Aorta (tissue), 5 donors: Measurements from ENCODE around the gene DNAJC8. TPM values are rescaled to one million over a fixed set of nuclear protein-coding genes. Genes with fewer than 3 reads are reported as not detected.

ENCODE experiments used
- ATAC-seq: fragments of 200-7000 bp; cut with Tn5 transposase; one replicate; pipeline ENCODE4 v1.9.1; 2022; ENCODE audit warnings: moderate library complexity; ENCODE audit not compliant: low FRiP score
- DNase-seq, 2 donors: peaks; one replicate each; pipeline ENCODE4 v3.0.0-alpha.2; 2020
- H3K27ac ChIP-seq, 2 donors: one replicate each; pipeline ENCODE4 v1.5.1; 2013; ENCODE audit warnings: low read length in 2 of 2, mild to moderate bottlenecking in 2 of 2, moderate library complexity in 2 of 2, control low read depth in 1 of 2, inconsistent platforms in 1 of 2, low read depth in 1 of 2
- H3K27me3 ChIP-seq, 2 donors: one replicate each; pipeline ENCODE4 v1.6.1; 2013; ENCODE audit warnings: control low read depth in 1 of 2, low read length in 1 of 2, mild to moderate bottlenecking in 1 of 2, moderate library complexity in 1 of 2; ENCODE audit not compliant: insufficient read depth in 2 of 2, control insufficient read depth in 1 of 2
- H3K36me3 ChIP-seq, 2 donors: one replicate each; pipeline ENCODE4 v1.6.1; 2013; ENCODE audit warnings: control low read depth in 1 of 2, low read length in 1 of 2, mild to moderate bottlenecking in 1 of 2; ENCODE audit not compliant: insufficient read depth in 2 of 2, control insufficient read depth in 1 of 2
- H3K4me1 ChIP-seq, 2 donors: one replicate each; pipeline ENCODE4 v1.6.1; 2013; ENCODE audit warnings: low read length in 2 of 2, control low read depth in 1 of 2, mild to moderate bottlenecking in 1 of 2, moderate library complexity in 1 of 2; ENCODE audit not compliant: insufficient read depth in 2 of 2, control insufficient read depth in 1 of 2
- H3K4me3 ChIP-seq, 2 donors: one replicate each; pipeline ENCODE4 v1.5.1; 2013; ENCODE audit warnings: low read length in 2 of 2, control low read depth in 1 of 2, mild to moderate bottlenecking in 1 of 2
- H3K9me3 ChIP-seq: one replicate; pipeline ENCODE4 v1.6.1; 2013; ENCODE audit warnings: mild to moderate bottlenecking, low read length; ENCODE audit not compliant: control insufficient read depth
- WGBS, 2 donors: extraction: QIAGEN DNeasy Blood & Tissue Kit; methylation state at CpG; one replicate each; pipeline ENCODE4 v1.1.7; 2013; 5-methylcytosine and 5-hydroxymethylcytosine counted together
- intact Hi-C, 2 donors: fragments of 100-400 bp; cut with DNase I; formaldehyde crosslinking; loops; one replicate each; pipeline versions ENCODE4 v1.14.2 to v1.15.0; 2022
- polyA plus RNA-seq, 2 donors: library from polyadenylated mRNA; stranded (reverse); fragments of 200-250 nt; gene quantifications; one replicate each; pipeline ENCODE4 v1.2.3, GENCODE V29; 2013
- total RNA-seq, 2 donors: library from RNA; stranded (reverse); fragmentation: NEBNext Ultra II Directional; extraction: Animal tissue kit (Norgen Biotek cat#: 25700); gene quantifications; one replicate each; pipeline ENCODE4 v1.2.1, GENCODE V29; 2021
- donor health status: healthy with polysubstance abuse.
- donor health status: Bipolar disorder and iron deficiency.
- donor health status: DM: no; HTN: no; CAD: no.
- donor health status: DM: no; HTN: no; CAD: no.
- donor health status: DM: yes; HTN: yes; CAD: no.

The DNAJC8 gene
- total and polyA plus RNA-seq, 4 donors, result 66.4 to 111 (median 73.8) TPM

DNA sequence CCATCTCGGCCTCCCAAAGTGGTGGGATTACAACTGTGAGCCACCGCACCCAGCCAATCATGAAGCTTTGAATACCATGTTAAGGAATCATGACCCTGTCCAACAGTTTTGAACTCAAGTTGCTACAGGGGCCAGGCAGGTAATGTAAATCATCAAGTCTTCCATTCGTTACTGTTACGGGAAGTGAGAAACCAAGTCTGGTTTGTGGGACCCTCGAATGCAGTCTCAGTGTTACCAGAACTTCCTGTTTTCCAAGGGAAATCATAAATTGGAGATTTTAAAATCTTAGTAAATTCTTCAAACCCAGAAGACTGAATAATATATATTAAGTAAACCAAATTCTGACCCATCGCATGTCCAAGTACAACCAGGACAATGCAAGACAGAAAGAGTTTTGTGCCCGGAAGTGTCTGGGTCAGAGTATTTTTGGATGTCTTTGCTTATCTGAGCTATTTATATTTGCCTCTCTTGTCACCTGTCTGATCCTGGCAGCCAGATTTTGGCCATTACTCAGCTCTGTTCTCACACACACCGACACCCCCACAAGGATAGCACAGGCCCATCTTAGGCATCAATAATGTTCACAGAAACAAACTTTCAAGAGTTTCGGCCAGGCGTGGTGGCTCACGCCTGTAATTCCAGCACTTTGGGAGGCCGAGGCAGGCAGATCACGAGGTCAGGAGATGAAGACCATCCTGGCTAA, 11.9 kb upstream of the DNAJC8 start:
- Histone ChIP-seq H3K4me1 (no peaks in the 10 kb centered on the region), H3K36me3 (no peaks in the 10 kb centered on the region), H3K4me3 (no peak overlapping the region), H3K9me3 (no peaks in the 10 kb centered on the region), H3K27ac (no peak overlapping the region), H3K27me3 (no peaks in the 10 kb centered on the region)
- 83 to 86% methylated on average over 13 of the region's 13 CpGs for WGBS, 2 donors
- DNase-seq (no peak), ATAC-seq (no peak)
- intact Hi-C loops, result no loop called here

DNA sequence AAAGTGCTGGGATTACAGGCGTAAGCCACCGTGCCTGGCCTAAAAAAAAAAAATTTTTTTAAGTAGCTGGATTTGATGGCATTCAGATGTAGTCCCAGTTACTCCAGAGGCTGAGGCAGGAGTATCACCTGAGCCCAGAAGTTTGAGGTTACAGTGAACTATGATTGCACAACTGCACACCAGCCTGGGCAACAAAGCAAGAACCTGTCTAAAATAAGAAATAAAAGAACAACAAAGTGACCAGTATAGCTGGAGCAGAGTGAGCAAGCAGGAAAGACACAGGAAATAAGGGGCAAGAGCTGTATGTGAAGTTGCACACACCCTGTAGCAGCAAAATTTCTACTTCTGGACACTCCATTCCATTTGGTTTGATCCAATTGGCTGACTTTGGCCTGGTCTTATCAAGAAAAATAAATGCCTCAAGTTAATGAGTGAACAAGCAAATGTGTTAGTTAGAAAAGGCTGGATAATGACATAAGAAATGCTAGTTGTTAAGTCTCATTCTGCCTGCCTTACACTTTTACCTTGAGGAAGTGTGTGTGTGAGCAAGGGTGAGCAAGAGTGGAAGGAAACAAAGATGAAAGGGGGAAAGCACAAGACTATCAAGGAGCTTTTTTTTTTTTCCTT, 11.0 kb upstream of the DNAJC8 start:
- ATAC-seq, result no peak

DNA sequence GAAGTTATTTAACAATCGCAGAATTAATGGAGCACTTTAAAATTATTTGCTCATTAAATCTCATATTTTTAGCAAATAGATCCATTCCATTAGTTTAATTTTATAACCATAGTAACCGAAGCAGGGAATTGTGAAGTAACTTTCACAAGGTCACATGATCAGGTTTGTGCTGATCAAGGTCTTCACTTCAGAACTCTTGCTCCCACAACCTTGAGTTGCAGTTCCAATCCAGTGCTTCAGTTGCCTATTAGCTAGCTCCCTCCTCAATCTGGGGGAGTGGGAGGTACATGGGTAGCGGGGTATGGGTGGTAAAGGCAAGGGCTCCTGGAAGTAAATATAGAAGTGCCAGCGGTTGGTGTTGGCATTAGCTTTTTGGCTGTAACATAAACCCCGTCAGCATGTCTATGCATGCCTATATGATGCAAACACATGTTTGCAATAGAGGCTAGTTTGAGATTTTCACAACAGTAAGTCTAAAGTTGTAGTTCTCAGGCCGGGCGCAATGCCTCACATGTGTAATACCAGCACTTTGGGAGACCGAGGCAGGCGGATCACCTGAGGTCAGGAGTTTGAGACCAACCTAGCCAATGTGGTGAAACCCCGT, 8.9 kb upstream of the DNAJC8 start:
- ATAC-seq (no peak), DNase-seq (no peak)
- no peak overlapping the region for H3K27ac ChIP-seq
- no peaks in the 10 kb centered on the region for H3K9me3 ChIP-seq
- H3K4me3 ChIP-seq, result no peak overlapping the region
- WGBS, 2 donors, result 92 to 93% methylated on average over 10 of the region's 10 CpGs
- intact Hi-C loops, result no loop called here
- no peaks in the 10 kb centered on the region for H3K27me3 ChIP-seq
- H3K4me1 ChIP-seq, result no peaks in the 10 kb centered on the region
- no peaks in the 10 kb centered on the region for H3K36me3 ChIP-seq

More for the DNA sequence above, 11.0 kb upstream of the DNAJC8 start:
- Histone ChIP-seq H3K27ac (no peak overlapping the region), H3K27me3 (no peaks in the 10 kb centered on the region), H3K4me1 (no peaks in the 10 kb centered on the region), H3K4me3 (no peak overlapping the region), H3K36me3 (no peaks in the 10 kb centered on the region), H3K9me3 (no peaks in the 10 kb centered on the region)
- no peak for DNase-seq
- intact Hi-C loops, result no loop called here
- WGBS, 2 donors, result 75 to 82% methylated on average over 2 of the region's 2 CpGs

DNA sequence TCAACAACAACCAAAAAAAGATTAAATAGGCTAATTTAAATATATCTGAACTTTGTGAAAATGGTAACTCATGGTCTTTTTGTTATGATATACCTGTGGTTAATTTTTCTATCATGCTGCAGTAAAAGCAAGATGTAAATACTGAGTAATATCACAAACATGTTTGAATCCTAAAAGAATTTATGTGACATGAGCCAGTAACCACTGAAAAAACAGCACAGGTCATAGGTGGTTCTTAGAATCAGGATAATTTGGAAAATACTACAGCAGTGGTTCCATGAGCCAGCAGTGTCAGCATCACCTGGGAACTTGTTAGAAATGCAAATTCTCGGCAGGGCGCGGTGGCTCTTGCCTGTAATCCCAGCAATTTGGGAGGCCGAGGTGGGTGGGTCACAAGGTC, 7.2 kb upstream of the DNAJC8 start:
- WGBS, 2 donors, result 95% methylated on average over 4 of the region's 4 CpGs
- Histone ChIP-seq H3K36me3 (no peaks in the 10 kb centered on the region), H3K4me3 (no peak overlapping the region), H3K9me3 (no peaks in the 10 kb centered on the region), H3K4me1 (no peaks in the 10 kb centered on the region), H3K27ac (no peak overlapping the region), H3K27me3 (no peaks in the 10 kb centered on the region)
- intact Hi-C loops, result no loop called here
- DNase-seq (no peak), ATAC-seq (no peak)

DNA sequence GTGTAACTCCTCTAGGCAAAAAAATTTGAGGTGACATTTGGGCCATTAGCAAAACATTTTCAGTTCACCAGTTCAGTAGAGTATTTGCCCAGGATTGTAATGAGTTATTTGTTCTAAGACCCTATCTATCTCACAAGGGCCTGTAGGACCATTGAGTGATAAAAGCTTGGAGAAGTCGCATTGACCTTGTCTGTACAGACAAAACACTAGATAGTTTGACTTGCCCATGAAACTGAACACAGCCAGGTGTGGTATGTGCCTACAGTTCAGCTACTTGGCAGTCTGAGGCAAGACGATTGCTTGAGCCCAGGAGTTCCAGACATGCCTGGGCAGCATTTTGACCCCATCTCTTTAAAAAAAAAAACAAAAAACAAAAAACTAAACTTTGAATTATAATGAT, 6.2 kb upstream of the DNAJC8 start:
- Histone ChIP-seq H3K27ac (no peak overlapping the region), H3K27me3 (no peaks in the 10 kb centered on the region), H3K4me1 (no peaks in the 10 kb centered on the region), H3K9me3 (no peaks in the 10 kb centered on the region), H3K36me3 (no peaks in the 10 kb centered on the region), H3K4me3 (no peak overlapping the region)
- ATAC-seq (no peak), DNase-seq (no peak)
- intact Hi-C loops, result no loop called here
- WGBS, 2 donors, result 60 to 63% methylated on average over 2 of the region's 2 CpGs

DNA sequence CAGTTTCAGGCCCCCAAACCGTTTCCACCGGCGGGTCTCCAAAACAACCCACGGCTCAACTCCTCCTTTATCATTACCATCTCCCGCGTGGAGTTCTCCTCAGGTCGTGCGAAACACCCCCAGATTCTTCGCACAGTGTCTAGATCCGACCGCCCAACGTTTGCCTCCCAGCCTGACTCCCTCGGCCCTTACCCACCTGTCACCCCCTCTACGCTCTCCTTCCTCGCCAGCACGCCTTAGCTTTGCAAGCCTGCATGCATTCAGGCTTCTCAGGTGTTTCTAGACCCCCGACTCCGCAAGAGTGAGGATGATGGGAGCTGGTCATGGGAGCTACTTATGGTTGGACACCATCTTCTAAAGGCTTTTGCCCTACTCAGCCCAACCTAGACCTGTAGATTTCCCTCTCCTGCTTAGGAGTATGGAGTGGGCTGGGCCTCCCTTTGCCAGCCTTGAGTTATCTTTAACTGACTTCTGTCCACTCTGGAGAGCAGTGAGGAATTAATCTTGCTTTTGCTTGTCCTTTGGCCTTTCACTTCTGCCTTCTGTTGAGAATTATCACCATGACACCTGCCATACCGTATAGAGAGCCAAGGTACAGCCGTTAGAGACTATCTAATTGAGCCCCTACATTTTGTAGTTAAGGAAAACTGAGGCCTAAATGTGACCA, 4.0 kb upstream of the DNAJC8 start:
- H3K36me3 ChIP-seq, result no peaks in the 10 kb centered on the region
- H3K4me1 ChIP-seq, result no peaks in the 10 kb centered on the region
- no peaks in the 10 kb centered on the region for H3K9me3 ChIP-seq
- intact Hi-C loops, result no loop called here
- ATAC-seq (no peak), DNase-seq (no peak)
- H3K27ac ChIP-seq, result no peak overlapping the region
- WGBS, 2 donors, result 11 to 12% methylated on average over 20 of the region's 20 CpGs
- H3K27me3 ChIP-seq, result no peaks in the 10 kb centered on the region
- H3K4me3 ChIP-seq, result peak overlapping the region; percentile 70 to 73

DNA sequence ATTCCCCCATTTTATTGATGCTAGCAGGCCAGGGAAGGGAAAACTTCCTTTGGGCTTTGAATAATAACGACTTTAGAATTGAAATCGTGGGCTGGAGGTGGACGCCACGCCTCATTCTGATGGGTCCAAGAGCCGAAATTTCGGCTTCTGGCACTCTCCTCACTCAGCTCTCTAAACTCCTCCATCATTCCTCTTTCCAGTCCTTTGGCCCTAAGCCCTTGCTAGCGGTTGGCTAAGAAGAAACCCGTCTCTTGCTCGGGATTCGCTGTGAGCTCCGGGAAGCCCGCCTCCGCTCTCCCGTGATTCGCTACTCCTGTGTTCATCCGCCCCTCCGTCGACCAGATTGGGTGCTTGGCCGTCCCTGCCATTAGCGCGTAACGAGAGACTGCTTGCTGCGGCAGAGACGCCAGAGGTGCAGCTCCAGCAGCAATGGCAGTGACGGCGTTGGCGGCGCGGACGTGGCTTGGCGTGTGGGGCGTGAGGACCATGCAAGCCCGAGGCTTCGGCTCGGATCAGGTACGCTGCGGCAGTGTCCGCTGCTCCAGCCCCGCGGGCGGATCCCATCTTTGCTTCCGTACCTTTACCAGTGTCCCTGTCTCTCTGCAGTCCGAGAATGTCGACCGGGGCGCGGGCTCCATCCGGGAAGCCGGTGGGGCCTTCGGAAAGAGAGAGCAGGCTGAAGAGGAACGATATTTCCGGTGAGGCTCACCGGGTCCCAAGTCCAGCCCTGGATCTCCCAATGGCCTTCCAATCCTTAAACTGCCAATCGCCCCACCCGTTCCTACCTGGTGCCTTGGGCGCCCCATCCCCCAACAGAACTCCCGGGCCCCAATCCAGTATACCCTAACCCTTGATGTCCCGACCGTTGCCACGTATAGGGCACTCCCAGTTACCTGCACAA, 3.2 kb upstream of the DNAJC8 start, which contains the start of gene ATP5IF1:
ATP5IF1 (plus strand) TSS at position 370 of the 901 bp plus-strand sequence; CDS start at position 430, 60 bp downstream.
- H3K4me1 ChIP-seq, result no peaks in the 10 kb centered on the region
- peak within 1 kb of the TSS; percentile 70 to 73 for H3K4me3 ChIP-seq
- peak; percentile 96 for ATAC-seq
- no peaks in the 10 kb centered on the region for H3K9me3 ChIP-seq
- WGBS, 2 donors, result 0% methylated on average over 60 of the region's 60 CpGs
- no peaks in the 10 kb centered on the region for H3K36me3 ChIP-seq
- H3K27ac ChIP-seq, result peak within 1 kb of the TSS in 1 of 2 donors; percentile 81
- intact Hi-C loops, result no loop called here
- H3K27me3 ChIP-seq, result no peaks in the 10 kb centered on the region
- DNase-seq, result peak; percentile 98

DNA sequence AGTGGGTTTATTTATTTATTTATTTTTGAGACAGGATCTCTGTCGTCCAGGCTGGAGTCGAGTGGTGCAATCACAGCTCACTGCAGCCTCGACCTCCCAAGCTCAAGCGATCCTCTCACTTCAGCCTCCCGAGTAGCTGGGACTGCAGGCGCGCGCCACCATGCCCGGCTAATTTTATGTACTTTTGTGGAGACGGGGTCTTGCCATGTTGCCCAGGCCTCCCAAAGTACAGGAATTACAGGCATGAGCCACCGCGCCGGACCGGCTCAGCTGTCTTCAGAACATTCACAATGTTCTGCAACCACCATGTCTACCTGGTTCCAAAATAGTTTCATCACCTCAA, 406 bp upstream of the DNAJC8 start:
- no peak for ATAC-seq
- no peaks in the 10 kb centered on the region for H3K4me1 ChIP-seq
- no peak for DNase-seq
- no peak overlapping the region for H3K4me3 ChIP-seq
- WGBS, 2 donors, result 65 to 70% methylated on average over 14 of the region's 14 CpGs
- no peak overlapping the region for H3K27ac ChIP-seq
- H3K27me3 ChIP-seq, result no peaks in the 10 kb centered on the region
- no peaks in the 10 kb centered on the region for H3K36me3 ChIP-seq
- intact Hi-C loops, result no loop called here
- H3K9me3 ChIP-seq, result no peaks in the 10 kb centered on the region
